A549 (cell line): Measurements from ENCODE around the gene TRABD.

Source experiments
- BHLHE40 ChIP-seq: IDR thresholded peaks from 2 replicates; pipeline ENCODE4 v1.6.1; 2012; ENCODE audit warnings: low read depth, low read length, inconsistent platforms
- CEBPB ChIP-seq, 2 experiments: fragments of >200 bp in 1 of 2; sonication (Bioruptor Twin) in 1 of 2; formaldehyde crosslinking in 1 of 2; IDR thresholded peaks; 2 replicates each; pipeline ENCODE4 v1.6.1; 2012 to 2016
- CTCF ChIP-seq: fragments of >200 bp; sonication (Bioruptor Twin); formaldehyde crosslinking; IDR thresholded peaks from 3 replicates; pipeline ENCODE4 v1.5.1; 2016
- HDAC2 ChIP-seq: fragments of 200-600 bp; sonication (generic); IDR thresholded peaks from 2 replicates; pipeline ENCODE4 v1.6.1; 2016
- MAFK ChIP-seq: fragments of 450-650 bp; IDR thresholded peaks from 2 replicates; pipeline ENCODE4 v1.6.1; 2014; ENCODE audit not compliant: partially characterized antibody
- POLR2A ChIP-seq: IDR thresholded peaks from 2 replicates; pipeline ENCODE4 v1.6.1; 2012; ENCODE audit warnings: mild to moderate bottlenecking, low read length
- POLR2AphosphoS2 ChIP-seq: conservative IDR thresholded peaks from 2 replicates; pipeline ENCODE4 v1.6.1; 2012; ENCODE audit warnings: low read length, improper control_type of control experiment, inconsistent platforms
- RAD21 ChIP-seq, 2 experiments: fragments of >200 bp in 1 of 2; sonication (Bioruptor Twin) in 1 of 2; formaldehyde crosslinking in 1 of 2; IDR thresholded peaks in 1 of 2; conservative IDR thresholded peaks in 1 of 2; 2 replicates in 1 of 2; 3 replicates in 1 of 2; pipeline ENCODE4 v1.6.1; 2012 to 2018; ENCODE audit warnings: inconsistent platforms in 1 of 2
- RCOR1 ChIP-seq: fragments of 150-350 bp; IDR thresholded peaks from 2 replicates; pipeline ENCODE4 v1.6.1; 2014; ENCODE audit warnings: antibody characterized with exemption, low read length, low read depth
- SREBF2 ChIP-seq: fragments of 450-650 bp; IDR thresholded peaks from 2 replicates; pipeline ENCODE4 v1.6.1; 2014; ENCODE audit warnings: mild to moderate bottlenecking, moderate library complexity
- TF ChIP-seq, protein P1 (sequence below): fragments of >200 bp; sonication (Bioruptor Twin); formaldehyde crosslinking; IDR thresholded peaks from 2 replicates; pipeline ENCODE4 v1.6.1; 2016

- TF ChIP-seq, protein P1, sequence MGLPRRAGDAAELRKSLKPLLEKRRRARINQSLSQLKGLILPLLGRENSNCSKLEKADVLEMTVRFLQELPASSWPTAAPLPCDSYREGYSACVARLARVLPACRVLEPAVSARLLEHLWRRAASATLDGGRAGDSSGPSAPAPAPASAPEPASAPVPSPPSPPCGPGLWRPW, result no peak
- TF ChIP-seq MAFK (no peak), POLR2AphosphoS2 (no peak), CTCF (no peak), POLR2A (no peak), BHLHE40 (no peak), RCOR1 (no peak), RAD21 (conservative IDR thresholded peaks at IDR 0.05 in 1 of 2, IDR thresholded peaks at IDR 0.05 in 1 of 2) (no peak), SREBF2 (no peak), HDAC2 (no peak), CEBPB (IDR thresholded peaks at IDR 0.05) (no peak)
Observed at GRCh38 chr22:50148166-50148500, 37.6 kb upstream of the TRABD start.
